ENCODE measurements around the gene SPRY4. TPM values are rescaled to one million over a fixed set of nuclear protein-coding genes. Genes with fewer than 3 reads are reported as not detected.
"Not testable (repeated sequence)": the region's sequence is repeated elsewhere in the genome, so short reads cannot be mapped to it uniquely, and the experiment has no call there.

SPRY4 gene
- total RNA-seq = 79.7 TPM
- long read RNA-seq, full-length matches to known transcripts = 9 of 19 reads
- long read RNA-seq, partial matches to known transcripts = 1 of 19 reads
- long read RNA-seq, other reads (novel, unspliced or antisense) = 9 of 19 reads

- DNase-seq (ENCODE audit: low spot score) = peak; percentile 97
Measured at GRCh38 chr5:142324871-142325724, at the start of gene SPRY4. Gene SPRY4 (minus strand): TSS chr5:142325021. CDS start chr5:142315108, 9,913 bp downstream.

GRCh38 chr5:142368529-142368928 lies 43.7 kb upstream of the SPRY4 start:
- DNase-seq (ENCODE audit: low spot score) = no peak

GRCh38 chr5:142366007-142366406 lies 41.2 kb upstream of the SPRY4 start:
- DNase-seq (ENCODE audit: low spot score) = no peak

GRCh38 chr5:142364251-142365145 lies 39.7 kb upstream of the SPRY4 start:
- peak; percentile 87 for DNase-seq (ENCODE audit: low spot score)

- peak; percentile 43 for DNase-seq (ENCODE audit: low spot score)
Measured at GRCh38 chr5:142363619-142363963, 38.8 kb upstream of the SPRY4 start.

- peak; percentile 76 for DNase-seq (ENCODE audit: low spot score)
Measured at GRCh38 chr5:142362193-142362592, 37.4 kb upstream of the SPRY4 start.

GRCh38 chr5:142360607-142361120 lies 35.8 kb upstream of the SPRY4 start:
- DNase-seq (ENCODE audit: low spot score) = peak; percentile 64

- DNase-seq (ENCODE audit: low spot score) = no peak
Measured at GRCh38 chr5:142360051-142360498, 35.3 kb upstream of the SPRY4 start.

GRCh38 chr5:142358648-142359047 lies 33.8 kb upstream of the SPRY4 start:
- DNase-seq (ENCODE audit: low spot score) = peak; percentile 39

GRCh38 chr5:142358121-142358520 lies 33.3 kb upstream of the SPRY4 start:
- no peak for DNase-seq (ENCODE audit: low spot score)

- peak; percentile 57 for DNase-seq (ENCODE audit: low spot score)
Measured at GRCh38 chr5:142357469-142358090, 32.8 kb upstream of the SPRY4 start.

- peak; percentile 95 for DNase-seq (ENCODE audit: low spot score)
Measured at GRCh38 chr5:142356716-142357468, 32.1 kb upstream of the SPRY4 start.

GRCh38 chr5:142356349-142356715 lies 31.5 kb upstream of the SPRY4 start:
- no peak for DNase-seq (ENCODE audit: low spot score)

GRCh38 chr5:142353071-142353472 lies 28.3 kb upstream of the SPRY4 start:
- no peak for DNase-seq (ENCODE audit: low spot score)

- no peak for DNase-seq (ENCODE audit: low spot score)
Measured at GRCh38 chr5:142350021-142350420, 25.2 kb upstream of the SPRY4 start.

- no peak for DNase-seq (ENCODE audit: low spot score)
Measured at GRCh38 chr5:142346706-142347105, 21.9 kb upstream of the SPRY4 start.

- not testable (repeated sequence) for DNase-seq (ENCODE audit: low spot score)
Measured at GRCh38 chr5:142344915-142345314, 20.1 kb upstream of the SPRY4 start.

GRCh38 chr5:142343531-142343930 lies 18.7 kb upstream of the SPRY4 start:
- no peak for DNase-seq (ENCODE audit: low spot score)

GRCh38 chr5:142342128-142342981 lies 17.5 kb upstream of the SPRY4 start:
- DNase-seq (ENCODE audit: low spot score) = peak; percentile 55
